ENCODE data around the gene SPSB4. TPM values are rescaled to one million over a fixed set of nuclear protein-coding genes. Genes with fewer than 3 reads are reported as not detected.

Gene SPSB4
- total and polyA plus RNA-seq, 2 of the 8 experiments (the other 6 are each of a cell fraction or from before 2014, with no cell fraction given), result 15.1 to 17.2 TPM

DNA sequence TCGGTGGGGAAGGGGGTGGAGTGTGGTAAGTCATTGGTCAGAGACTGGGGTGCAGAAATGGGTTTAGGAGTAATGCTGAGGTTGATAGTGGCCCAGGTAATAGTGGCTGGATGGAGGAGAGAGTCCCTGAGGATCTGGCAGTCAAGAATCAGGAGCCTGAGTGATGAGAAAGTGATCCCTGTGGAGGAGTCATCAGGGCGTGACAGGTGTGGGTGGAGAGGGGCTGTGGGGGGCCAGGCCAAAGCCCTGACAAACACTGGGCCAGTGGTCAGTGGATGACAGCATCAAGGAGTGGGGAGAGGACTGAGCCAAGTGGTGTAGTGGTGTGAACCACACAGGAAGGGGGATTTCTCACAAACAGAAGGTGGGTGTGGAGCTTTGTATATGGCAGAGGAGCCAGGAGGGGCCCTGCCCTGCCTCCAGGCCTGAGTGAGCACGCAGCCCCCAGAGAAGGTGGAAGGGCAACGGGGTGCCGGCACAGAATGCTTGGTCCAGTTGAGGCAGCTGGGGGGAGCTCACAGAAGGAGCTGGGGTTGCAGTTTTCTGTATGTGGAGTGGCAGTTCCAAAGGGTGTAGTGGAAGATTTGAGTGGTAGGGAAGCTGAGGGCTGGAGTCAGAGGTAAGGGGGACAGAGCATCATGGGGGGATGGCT is 77.1 kb downstream of the SPSB4 start:
- no peak overlapping the region for H3K23ac ChIP-seq (ENCODE audit: insufficient read length)
- H3K4me1 ChIP-seq (replicated peaks in 1 of 4; ENCODE audit: control insufficient read depth in 3 of 4, insufficient read depth in 4 of 4, low read length in 3 of 4), result no peaks in the 10 kb centered on the region
- no peak overlapping the region for H3K56ac ChIP-seq (replicated peaks; ENCODE audit: insufficient read length, low read depth, low read length)
- H3K36me3 ChIP-seq (ENCODE audit: control insufficient read depth in 2 of 4, insufficient read depth in 4 of 4, low read length in 3 of 4), result no peaks in the 10 kb centered on the region
- H3K14ac ChIP-seq (ENCODE audit: insufficient read length), result no peak overlapping the region
- H2BK20ac ChIP-seq (ENCODE audit: low read length), result no peak overlapping the region
- H3K23me2 ChIP-seq (ENCODE audit: low read depth, low read length), result no peaks in the 10 kb centered on the region; the same call in 1 of the 2 replicates
- H3K27ac ChIP-seq (ENCODE audit: low read depth, low read length), result no peak overlapping the region
- H3K4me3 ChIP-seq (ENCODE audit: extremely low read depth in 1 of 4, insufficient read depth in 2 of 4, low read depth in 3 of 4, low read length in 4 of 4), result no peak overlapping the region
- H4K5ac ChIP-seq (ENCODE audit: insufficient read length, low read depth, low read length), result no peak overlapping the region
- H3K79me2 ChIP-seq (ENCODE audit: control insufficient read depth in 1 of 2, insufficient read depth in 2 of 2, low read length in 2 of 2), result no peaks in the 10 kb centered on the region
- no peaks in the 10 kb centered on the region for H3K9me3 ChIP-seq (ENCODE audit: insufficient read depth in 2 of 2, low read depth in 1 of 2, low read length in 1 of 2)
- no peak overlapping the region for H4K91ac ChIP-seq (replicated peaks; ENCODE audit: insufficient read length, low read length)
- ChIA-PET CTCF (ENCODE audit: partially characterized antibody) (interaction anchor here (0.6 to 6.9 kb wide), 10 partner anchors 13 to 293 kb away, joined by 3 to 44 read pairs (median 3); partner anchors contain the start of gene SPSB4), POLR2A (ENCODE audit: partially characterized antibody) (no interaction called here)
- no peaks in the 10 kb centered on the region for H3K79me1 ChIP-seq (ENCODE audit: low read depth, low read length)
- H4K20me1 ChIP-seq (replicated peaks in 1 of 2; ENCODE audit: control insufficient read depth in 1 of 2, insufficient read depth in 2 of 2, low read length in 2 of 2), result peaks cover 0 to 2% of the 10 kb centered on the region in 2 experiments
- no peak overlapping the region for H2AFZ ChIP-seq (ENCODE audit: low read length)
- H3K18ac ChIP-seq (ENCODE audit: extremely low read depth, low read length), result no peak overlapping the region
- no peak for DNase-seq (ENCODE audit: low read depth in 1 of 2, low spot score in 2 of 2)
- H2BK5ac ChIP-seq (ENCODE audit: low read depth, low read length), result no peak overlapping the region
- H3K9ac ChIP-seq (replicated peaks in 1 of 4; ENCODE audit: extremely low read depth in 1 of 4, low read depth in 3 of 4, low read length in 3 of 4), result no peak overlapping the region
- no peak overlapping the region for H2BK15ac ChIP-seq (ENCODE audit: low read length)
- H2BK12ac ChIP-seq (ENCODE audit: low read depth, low read length), result no peak overlapping the region
- no peak overlapping the region for H2BK120ac ChIP-seq (replicated peaks; ENCODE audit: low read depth, low read length)
- 89% methylated on average over 5 of the region's 5 CpGs; no CpG with 5 or more reads in 1 of the 2 experiments for WGBS, 2 experiments (ENCODE audit: extremely low coverage in 1 of 2, insufficient coverage in 1 of 2, insufficient read length in 1 of 2, insufficient replicate concordance in 2 of 2, low coverage in 1 of 2, low lambda C conversion rate in 2 of 2, missing lambda C conversion rate in 1 of 2)
- TF ChIP-seq YY1 (IDR thresholded peaks at IDR 0.05; ENCODE audit: low read depth, low read length) (no peak), CEBPB (IDR thresholded peaks at IDR 0.05; ENCODE audit: low read depth, low read length) (no peak)
- no peak for FAIRE-seq
- no peak overlapping the region for H4K8ac ChIP-seq (ENCODE audit: extremely low read depth, insufficient read depth, low read length)
- H2AK5ac ChIP-seq (ENCODE audit: low read depth, low read length), result no peak overlapping the region
- H3K4me2 ChIP-seq (ENCODE audit: insufficient read depth in 1 of 2, low read depth in 2 of 2, low read length in 2 of 2), result no peak overlapping the region
- H3K27me3 ChIP-seq (replicated peaks in 1 of 4; ENCODE audit: control insufficient read depth in 3 of 4, extremely low read depth in 1 of 4, insufficient read depth in 3 of 4, low read length in 3 of 4), result no peaks in the 10 kb centered on the region
- no peak overlapping the region for H3K4ac ChIP-seq (replicated peaks; ENCODE audit: insufficient read length, low read depth, low read length)

Measured in H1 (cell line).